ENCODE results near the gene ORC3.

Gene ORC3

DNA sequence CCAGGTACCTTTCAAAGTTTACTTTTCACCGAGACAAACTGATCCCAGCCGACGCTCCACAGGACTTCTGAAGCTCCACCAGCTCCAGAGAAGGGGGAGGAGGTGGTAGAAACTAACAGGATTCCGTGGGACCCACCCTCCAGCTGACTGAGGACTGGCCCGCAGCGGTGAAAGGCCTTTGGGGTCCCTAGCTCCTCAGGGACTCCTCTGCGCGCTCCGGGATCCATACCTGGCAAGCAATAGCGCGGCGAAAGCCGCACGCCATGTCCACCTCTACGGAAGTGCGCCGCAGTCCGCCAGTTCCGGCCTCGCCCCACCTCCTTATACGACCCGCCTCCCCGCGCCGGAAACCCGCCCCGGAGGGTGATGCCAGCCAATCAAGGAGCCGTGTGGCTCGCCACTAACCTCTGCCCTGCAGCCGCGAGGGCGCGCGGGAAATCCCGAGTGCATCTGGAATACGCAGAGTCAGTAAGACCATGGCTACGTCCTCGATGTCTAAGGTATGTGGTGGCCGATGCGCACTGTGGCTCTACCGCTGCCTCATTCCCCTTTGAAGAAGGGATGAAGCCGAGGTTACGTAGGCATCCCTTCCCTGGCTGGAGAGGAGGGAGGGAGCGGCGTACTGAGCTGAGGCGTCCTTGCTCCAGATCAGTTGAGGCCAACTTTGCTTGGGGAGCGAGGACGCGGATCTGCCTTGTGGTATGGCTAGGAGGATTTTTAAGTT lies at the start of gene ORC3, which contains the start of gene RARS2:
ORC3 (plus strand) TSS at position 443 of the 724 bp plus-strand sequence; CDS start at position 477, 34 bp downstream.
RARS2 (minus strand) TSS at position 295 of the 724 bp plus-strand sequence; CDS start at position 265, 30 bp downstream.
- peak; percentile 83 for DNase-seq (ENCODE audit: low read depth)

GRCh38 chr6:87540539-87540938 lies 49.4 kb upstream of the ORC3 start:
- DNase-seq (ENCODE audit: low read depth): no peak

- DNase-seq (ENCODE audit: low read depth): no peak
These were observed 48.9 kb upstream of the ORC3 start for GRCh38 chr6:87541041-87541440.

DNA sequence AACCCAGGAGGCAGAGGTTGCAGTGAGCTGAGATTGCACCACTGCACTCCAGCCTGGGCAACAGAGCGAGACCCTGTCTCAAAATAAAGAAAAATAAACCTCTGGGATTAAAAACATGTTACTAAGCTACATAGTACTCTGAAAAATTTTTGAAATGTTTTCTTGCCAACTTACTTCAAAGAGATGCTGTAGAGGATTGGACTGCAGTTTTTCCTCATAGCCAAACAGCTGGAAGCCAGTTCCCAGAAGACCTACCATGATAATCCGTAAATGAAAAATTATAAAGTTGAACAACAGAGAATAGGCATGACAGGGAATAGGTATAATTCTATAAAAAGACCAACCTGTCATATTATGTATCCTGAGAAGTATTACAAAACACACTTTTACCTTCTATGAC lies 48.2 kb upstream of the ORC3 start:
- no peak for DNase-seq (ENCODE audit: low read depth)

DNA sequence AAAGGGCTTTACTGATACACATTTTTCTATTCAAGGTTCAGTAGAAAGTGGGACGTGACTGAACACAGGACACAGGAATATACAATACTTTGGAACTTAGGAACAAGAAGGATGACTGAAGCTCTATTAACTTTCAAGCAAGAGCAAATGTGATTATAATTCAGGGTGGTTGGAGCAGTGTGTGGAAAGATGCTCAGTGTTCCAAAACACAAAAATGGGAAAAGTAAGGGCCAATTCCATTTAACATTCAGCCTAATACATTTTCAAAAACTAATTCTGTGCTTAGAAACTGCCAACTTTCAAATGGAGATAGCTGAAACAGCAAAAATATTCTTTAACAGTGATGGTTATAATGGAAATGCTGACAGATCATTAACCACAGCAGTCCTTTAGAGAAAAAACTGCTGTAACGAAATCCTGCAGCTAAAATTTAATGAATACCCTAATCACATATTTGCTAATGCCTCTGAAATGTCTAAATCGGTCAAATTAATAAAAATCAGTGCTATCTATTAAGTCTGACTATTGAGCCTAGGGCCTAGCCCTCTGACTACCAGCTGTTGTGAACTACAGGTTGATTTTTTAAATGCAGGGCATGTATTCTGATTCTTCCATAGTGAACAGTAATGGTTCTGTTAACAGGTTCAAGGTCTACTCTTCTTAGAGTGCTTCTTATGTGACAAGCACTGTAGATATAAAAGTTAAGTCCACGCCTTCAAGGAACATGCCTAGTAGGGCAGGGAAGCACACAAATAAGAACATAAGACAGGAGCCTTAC lies 46.0 kb upstream of the ORC3 start:
- no peak for DNase-seq (ENCODE audit: low read depth)

- no peak for DNase-seq (ENCODE audit: low read depth)
These were observed 45.5 kb upstream of the ORC3 start for GRCh38 chr6:87544474-87544735.

DNA sequence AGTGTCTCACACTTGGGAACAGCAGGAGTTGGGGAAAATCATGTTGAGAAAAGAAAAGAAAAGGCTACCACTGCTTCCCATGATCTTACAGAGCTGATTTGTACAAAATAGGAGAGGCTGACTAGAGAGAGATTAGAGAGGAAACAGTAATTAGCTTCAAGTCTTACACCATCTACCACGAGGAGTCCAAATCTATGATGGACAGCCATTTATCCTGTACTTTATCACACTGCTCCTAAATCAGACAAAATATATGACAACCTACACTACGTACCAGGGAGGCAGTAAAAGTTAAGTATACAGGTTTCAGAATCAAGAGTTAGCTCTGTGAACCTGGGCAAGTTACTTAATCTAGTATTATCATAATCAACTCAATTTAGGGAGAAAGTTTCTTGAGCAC lies 38.1 kb upstream of the ORC3 start:
- no peak for DNase-seq (ENCODE audit: low read depth)

DNA sequence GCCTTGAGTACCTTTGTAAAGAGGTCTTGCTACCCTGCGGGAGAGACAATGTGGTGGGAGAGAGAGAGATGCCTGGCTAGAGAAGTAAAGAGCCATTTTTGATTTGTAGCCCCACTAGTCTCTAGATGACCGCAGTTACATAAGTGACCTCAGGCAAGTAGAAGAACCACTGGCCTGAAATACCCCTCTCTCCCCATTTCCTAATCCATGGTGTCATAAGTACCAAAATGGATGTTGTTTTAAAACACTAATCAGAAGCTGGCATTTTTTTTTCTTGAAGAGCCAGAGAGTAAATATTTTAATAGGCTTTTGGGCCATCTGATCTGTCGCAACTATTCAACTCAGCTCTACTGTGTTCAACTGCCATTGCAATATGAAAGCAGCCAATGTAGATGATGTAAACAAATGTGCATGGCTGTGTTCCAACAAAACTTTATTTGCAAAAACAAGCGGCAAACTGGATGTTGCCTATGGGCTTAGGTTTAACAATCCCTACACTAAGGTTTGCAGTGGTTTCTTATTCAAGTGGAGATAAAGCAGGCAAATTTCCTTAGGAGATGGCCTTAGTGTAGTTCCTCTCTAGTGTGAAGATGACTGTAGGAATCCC lies 36.7 kb upstream of the ORC3 start:
- DNase-seq (ENCODE audit: low read depth): no peak

GRCh38 chr6:87555506-87555905 lies 34.4 kb upstream of the ORC3 start:
- no peak for DNase-seq (ENCODE audit: low read depth)

DNA sequence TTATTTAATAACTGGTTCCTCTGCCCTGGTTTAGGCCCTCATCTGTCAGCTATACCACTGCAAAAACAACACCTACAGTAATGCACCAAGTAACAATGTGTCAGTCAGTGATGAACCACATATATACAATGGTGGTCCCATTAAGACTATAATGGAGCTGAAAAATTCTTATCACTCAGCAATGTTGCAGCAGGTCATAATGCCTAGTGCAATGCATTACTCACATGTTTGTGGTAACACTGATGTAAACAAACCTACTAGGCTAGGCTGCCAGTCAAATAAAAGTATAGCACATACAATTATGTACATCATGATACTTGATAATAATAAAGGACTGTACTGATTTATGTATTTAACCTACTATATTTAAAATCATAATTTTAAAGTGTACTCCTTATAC lies 31.5 kb upstream of the ORC3 start:
- DNase-seq (ENCODE audit: low read depth): no peak

- DNase-seq (ENCODE audit: low read depth): no peak
These were observed 28.9 kb upstream of the ORC3 start for GRCh38 chr6:87561017-87561416.

DNA sequence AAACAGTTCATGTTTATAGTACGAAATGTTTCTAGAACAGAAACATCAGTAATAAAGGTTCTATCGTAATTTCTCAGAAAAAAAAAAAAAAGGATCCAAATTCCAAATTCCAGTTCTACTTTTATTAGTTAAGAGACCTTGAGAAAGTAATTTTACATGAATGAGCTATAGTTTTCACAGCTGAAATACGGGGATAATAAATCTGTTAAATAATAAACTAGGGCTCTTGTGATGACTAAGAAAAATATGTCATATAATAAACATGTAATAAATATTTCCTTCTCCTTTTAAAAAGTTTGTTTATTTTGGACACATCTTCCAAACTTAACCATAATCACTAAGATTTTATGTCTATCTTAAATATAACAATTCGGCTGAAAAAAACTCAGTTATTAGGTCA lies 17.9 kb upstream of the ORC3 start:
- DNase-seq (ENCODE audit: low read depth): no peak

DNA sequence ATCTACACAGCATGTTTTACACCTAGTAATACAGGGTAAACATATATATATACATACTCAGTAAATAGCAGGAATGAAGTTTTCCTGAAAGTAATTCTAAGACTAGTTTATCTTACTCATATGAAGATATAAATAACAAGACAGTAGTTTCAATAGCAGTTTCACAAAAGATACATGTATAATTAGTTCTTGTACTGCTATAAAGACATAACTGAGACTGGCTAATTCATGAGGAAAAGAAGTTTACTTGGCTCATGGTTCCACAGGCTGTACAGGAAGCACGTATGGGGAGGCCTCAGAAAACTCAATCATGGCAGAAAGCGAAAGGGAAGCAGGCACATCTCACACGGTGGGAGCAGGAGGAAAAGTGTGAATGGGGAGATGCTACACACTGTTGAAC lies 17.1 kb upstream of the ORC3 start:
- no peak for DNase-seq (ENCODE audit: low read depth)

GRCh38 chr6:87573307-87574024 lies 16.5 kb upstream of the ORC3 start:
- no peak for DNase-seq (ENCODE audit: low read depth)

GRCh38 chr6:87574237-87574804 lies 15.6 kb upstream of the ORC3 start:
- no peak for DNase-seq (ENCODE audit: low read depth)

DNA sequence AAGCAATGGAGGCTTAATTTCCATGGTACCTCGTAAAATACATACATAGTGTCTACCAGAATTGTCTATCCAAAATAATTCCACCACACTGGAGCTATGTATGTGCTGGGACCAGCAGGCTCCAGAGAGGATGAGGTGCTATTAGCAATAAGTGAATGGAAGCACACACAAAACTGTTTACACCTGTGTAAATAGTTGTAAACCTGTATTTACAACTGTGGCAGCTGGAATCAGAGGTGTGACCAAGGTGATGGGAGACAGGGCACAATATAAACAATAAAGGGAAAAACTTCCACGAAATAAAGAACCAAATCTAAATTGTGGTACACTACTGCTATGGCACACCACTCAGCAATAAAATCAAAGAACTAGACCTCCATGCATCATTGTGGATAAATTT lies 14.5 kb upstream of the ORC3 start:
- DNase-seq (ENCODE audit: low read depth): no peak

DNA sequence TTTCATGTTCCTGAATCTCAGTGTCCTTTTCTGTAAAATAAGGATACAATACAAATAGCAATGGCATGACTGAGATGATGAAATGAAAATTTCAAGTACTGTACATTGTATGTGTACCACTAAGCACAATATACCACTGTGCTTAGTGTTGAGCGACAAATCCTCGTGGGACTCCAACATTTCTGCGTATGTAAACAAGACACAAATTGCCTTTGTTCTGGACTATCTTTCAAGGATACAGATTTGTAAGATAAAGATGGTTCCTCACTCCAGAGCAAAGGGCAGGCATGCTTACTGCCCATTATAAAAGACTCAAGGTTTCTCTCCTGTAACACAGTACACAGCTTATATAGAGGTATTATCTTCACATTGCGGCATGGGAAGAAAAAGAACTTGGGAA lies 6.1 kb upstream of the ORC3 start:
- no peak for DNase-seq (ENCODE audit: low read depth)

DNA sequence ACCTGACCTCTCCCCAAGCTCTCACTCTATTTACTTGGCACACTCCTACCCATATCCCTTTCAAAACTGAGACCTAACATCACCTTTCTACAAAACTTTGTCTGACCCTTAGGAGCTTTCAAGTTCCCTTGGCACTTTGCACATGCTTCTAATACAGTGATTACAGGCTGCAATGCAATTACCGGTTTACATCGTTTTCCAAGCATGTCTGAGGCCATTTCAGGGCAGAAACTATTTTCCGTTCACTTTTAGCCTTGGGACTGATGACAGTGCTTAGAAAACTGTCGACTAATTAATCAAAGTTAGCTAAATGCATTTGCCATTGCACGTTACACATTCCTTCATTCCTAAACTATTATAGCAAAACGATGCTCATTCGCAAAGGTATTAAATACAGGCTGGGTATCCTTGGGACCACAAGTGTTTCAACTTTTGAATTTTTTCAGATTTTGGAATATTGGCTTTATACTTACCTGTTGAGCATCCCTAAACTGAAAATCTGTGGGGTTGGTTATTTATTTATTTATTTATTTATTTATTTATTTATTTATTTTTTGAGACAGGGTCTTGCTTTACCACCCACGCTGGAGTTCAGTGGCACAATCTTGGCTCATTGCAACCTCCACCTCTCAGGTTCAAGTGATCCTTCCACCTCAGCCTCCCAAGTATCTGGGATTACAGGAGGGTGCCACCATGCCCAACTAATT lies 3.4 kb upstream of the ORC3 start:
- DNase-seq (ENCODE audit: low read depth): no peak

- DNase-seq (ENCODE audit: low read depth): no peak
These were observed 1.1 kb upstream of the ORC3 start for GRCh38 chr6:87588756-87589407.

GRCh38 chr6:87590417-87590880 lies 514 bp downstream of the ORC3 start:
- no peak for DNase-seq (ENCODE audit: low read depth)

DNA sequence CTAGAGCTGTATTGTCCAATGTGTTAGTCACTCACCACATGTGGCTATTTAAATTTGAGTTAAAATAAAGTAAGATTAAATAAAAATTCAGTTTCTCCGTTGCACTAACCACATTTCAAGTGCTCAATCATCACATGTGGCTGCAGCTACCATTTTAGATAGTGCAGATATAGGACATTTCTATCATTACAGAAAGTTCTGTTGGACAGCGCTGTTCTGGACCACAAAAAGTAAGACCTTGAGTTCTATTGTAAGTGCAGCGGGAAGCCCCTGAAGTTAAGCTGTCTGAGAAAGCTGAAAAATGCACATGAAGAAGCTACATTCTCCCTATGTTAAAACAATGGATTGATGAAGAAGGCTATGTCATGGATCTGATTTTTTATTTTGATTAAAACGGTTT lies 1.1 kb downstream of the ORC3 start:
- no peak for DNase-seq (ENCODE audit: low read depth)
